GM18909 (cell line): ENCODE measurements around the gene TULP4.
"Not testable (repeated sequence)": the region's sequence is repeated elsewhere in the genome, so short reads cannot be mapped to it uniquely, and the experiment has no call there.

Source experiments
- ATAC-seq: cut with Tn5 transposase; IDR thresholded peaks from one replicate; pipeline ENCODE4 v1.9.1; 2021; ENCODE audit warnings: mild to moderate bottlenecking; ENCODE audit not compliant: unreplicated experiment, poor library complexity

TULP4 gene

DNA sequence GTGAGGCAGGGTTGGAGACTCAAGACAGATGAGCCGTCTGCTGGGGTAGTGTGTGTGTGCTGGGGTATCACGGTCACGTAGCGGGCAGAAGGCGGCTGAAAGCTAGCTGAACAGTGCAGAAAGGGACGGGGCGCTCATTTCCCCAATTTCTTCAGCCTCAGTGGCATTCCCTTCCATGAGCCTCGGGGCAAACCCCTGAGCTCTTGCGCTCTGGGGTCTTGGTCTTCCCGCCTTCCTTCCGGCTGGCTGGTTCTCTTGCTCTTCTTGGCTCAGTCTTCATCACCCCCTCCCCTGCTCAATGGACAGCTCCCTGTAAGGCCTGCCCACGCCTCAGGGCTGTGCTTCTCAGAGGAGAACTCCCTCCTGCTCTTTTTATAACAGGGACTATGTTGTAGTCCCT lies 232.2 kb downstream of the TULP4 start:
- ATAC-seq: no peak

DNA sequence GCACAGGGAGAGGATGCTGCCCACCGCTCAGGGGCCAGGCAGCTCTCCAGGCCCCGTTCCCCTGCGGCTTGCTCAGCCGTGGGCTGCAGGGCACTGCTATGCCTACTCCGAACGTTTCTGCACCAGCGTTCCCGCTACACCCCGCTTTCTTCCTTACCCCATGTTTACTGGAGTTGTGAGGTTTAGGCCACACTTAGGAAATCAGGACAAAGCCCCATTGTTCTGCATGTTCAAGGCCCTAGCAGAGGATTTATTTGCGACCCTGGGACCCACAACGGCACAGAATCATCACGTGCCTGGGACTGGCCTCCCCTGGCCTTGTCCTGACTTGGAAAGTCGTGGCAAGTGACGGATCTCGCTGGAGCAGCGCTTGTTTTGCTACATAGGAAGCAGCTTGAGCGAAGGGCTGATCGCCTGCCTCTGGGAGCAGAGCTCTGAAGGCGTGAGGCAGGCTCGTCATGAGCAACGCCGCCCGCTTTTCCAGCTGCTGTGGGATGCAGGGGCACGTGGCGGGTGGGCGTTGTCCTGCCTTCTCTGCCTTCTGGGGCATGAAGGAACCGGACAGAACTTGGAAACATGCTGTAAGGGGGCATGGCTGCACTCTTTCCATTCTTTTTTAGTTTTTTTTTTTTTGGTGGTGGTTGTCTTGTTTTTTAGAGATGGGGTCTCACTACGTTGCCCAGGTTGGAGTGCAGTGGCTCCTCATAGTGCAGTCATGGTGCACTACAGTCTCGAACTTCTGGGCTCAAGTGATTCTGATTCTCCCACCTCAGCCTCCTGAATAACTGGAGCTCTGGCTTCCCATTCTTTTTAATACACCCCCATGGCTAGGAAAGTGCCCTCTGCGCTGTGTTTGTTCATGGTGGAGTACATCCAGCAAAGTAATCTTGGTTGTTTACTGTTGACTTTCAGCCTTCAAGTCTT lies 233.0 kb downstream of the TULP4 start:
- no peak for ATAC-seq

DNA sequence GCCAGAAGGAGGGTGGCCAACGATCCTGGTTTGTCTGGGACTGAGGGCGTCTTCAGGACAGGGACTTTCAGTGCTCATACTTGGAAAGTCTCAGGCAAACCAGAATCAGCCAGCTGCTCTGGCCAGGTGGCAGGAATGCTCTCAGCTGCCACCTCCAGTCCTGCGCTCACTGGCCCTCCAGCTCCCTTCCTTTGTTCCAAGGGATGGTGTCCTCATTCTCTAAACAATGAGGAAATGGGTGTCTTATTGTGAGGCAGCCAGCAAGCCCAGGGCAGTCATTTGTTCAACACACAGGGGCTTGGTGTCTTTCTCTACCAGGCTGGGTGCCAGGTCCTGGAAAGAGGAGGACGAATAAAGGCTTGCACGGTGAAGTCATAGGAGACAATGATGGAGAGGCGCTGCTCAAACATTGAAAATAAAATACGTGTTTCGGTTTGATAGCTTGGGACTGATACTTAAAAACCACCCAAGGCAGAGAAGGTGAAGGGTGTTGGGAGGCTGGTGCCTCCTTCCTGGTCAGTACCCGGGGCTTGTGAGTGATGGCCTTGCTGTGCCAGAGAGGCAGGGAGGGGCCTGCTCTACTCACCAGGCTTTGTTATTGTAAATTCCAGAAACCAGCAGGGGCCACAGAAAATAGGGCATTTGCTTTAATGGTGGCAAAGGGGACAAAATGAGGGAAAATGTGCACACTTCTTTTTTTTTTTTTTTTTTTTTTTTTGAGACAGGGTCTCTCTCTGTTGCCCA lies 236.3 kb downstream of the TULP4 start:
- ATAC-seq: no peak

DNA sequence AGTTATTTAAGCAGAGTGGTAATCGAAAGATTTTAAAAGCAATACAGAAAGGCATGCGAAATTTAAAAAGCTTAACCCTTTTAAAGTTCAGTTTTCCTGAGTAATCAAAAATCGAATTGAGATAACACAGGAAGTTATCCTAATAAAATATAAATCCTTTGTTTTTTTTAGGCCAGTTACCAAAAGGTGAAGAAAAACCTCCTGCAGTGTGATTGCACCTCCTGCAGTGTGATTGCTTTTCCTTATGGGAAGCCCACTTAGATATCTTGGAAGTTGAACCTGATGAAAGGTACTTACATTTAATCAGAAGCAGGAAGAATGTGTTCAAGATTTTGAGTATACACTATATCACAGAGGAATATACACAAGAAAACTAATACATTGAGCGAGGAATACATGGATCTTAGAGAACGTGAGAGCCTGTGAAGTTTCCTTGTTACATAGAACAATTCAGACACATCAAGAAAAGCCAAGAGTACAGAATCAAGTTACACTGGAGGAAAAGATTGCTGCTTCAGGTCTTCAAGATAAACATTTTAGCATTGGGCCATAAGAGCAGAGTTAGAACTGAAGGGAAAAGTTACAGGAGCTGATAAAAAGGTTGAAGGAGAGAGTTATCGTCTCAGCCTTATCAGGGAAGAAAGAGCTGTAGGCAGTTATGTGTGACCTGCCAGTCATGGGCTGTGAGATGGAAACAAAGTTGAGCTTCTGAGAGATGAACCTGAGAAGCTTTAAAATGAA lies 240.0 kb downstream of the TULP4 start:
- ATAC-seq: no peak

DNA sequence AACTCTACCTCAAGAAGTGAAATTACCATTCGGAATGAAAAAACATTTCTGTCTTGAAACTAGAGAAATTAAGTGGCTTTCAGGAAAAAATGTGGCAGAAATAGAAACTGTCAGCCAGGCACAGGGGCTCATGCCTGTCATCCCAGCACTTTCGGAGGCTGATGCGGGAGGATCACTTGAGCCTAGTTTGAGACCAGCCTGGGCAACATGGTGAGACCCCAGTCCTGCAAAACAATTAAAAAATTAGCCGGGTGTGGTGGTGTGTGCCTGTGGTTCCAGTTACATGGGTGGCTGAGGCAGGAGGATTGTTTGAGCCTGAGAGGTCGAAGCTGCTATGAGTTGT lies 240.5 kb downstream of the TULP4 start:
- no peak for ATAC-seq

DNA sequence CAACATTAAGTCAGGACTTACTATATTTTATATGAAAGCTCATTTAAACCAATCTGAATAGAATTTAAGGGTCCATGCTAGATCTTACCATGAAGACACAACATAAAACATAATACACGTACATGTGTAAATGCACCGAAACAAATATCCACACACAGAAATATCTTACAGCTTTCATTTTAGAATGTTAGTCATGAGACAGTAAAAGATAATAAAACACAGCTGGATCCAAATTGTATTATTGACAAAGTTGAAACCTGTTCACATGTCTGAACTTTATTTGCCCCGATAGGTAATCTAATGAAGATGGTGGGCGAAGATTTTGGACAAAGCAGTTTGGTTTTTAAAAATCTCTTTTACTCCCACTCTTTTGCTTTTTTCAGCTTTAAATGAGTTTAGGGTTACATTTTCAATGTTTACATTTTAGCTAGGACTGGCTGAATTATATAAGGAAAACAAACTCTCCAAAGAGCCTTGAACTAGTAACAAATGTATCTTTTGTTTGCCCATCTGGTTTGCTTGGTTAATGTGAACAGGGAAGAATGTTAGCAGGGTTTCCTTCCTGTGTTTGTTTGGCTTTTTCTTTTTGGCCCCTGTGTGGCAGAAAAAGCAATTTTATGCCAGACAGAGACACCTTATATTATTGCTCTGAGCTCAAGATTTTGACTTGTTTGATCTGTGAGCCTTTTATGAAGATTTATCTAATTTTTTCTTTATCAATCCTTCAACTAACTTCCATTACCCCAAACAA lies 242.5 kb downstream of the TULP4 start:
- no peak for ATAC-seq

DNA sequence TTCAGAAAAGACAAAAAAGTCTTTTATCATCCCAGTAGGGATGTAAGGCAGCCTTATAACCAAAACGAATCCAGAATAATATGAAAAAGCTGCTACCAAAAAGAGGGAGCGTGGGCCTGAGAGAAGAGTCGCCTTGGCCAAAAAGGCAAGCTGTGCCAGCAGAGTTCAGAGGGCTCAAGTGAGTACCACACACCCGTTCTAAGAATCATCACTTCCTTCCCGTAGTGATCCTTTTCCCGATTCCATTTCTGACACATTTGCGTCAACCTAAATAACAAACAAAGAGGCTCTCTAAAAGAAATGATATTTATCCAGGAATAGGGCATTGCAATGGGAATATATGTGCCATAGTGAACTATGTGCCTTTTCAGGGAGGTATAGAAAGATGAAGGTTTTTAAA lies 243.8 kb downstream of the TULP4 start:
- no peak for ATAC-seq

DNA sequence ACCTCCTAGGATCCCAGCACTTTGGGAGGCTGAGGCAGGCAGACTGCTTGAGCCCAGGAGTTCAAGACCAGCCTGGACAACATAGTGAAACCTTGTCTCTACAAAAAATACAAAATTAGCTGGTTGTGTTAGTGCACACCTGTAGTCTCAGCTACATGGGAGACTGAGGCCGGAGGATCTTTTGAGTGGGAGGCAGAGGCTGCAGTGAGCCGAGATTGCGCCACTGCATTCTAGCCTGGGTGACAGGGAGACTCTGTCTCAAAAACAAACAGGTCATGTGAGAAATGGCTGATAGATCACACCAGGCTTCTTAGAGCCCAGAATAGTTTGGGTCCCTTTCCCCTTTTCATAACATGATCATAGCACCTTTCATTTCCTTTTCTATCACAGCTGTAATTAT lies 244.8 kb downstream of the TULP4 start:
- not testable (repeated sequence) for ATAC-seq

DNA sequence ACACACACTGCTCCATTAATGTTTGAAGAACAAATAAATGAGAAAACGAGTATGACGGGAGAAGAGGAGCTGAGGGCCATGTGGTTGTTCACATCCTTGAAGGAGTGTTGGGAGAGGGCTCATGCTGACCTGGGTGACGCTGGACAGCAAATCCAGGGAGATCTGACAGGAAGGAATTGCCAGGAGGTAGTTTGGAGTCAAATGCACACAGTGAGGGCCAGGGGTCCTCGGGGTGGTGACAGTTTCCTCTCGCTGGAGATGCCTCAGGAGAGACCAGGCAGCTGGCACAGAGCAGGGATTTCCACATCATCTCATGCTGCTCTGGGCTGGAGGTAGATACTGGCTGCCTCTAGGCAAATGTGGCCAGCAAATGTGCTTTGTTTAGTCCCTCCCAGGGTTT lies 245.7 kb downstream of the TULP4 start:
- no peak for ATAC-seq

DNA sequence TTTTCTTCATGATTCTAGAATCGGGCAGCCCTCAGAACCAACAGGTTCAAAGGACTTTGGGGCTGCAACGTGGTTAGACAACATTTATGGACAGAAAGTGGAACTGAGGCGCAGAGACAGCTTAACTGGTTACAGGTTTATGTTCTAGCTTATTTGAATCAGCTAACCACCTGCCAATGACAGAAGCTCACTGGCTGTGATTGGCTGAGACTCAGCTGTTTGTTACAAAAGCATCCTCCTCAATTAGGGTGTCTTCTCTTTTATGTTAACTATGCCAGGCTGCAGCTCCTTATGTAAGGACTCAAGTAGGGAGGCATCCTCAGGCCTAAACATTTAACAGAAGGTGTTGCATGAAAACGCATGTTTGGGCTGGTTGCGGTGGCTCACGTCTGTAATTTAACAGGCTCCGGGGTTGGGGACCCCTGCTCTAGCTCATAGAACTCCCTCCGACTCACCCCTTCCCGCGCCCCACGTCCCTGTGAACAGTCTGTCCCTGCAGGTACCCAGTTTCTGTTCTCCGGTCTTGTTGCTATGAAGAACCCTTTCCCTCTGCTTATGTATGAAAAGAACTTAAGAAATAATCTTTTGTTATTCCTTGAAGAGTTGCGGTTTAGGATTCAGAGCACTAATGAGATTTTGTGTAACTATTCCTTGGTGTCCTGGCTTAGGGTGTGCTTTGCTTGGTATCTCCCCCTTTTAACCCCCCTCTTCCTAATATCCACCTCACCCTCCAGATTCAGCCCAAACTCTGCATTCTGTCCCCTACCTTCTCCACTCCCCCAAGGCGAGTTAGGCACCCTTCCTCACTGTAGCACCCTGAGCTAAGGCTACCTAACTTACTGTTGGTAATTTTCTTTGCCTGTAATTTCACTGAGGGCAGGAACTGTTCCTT lies 246.4 kb downstream of the TULP4 start:
- ATAC-seq: no peak

DNA sequence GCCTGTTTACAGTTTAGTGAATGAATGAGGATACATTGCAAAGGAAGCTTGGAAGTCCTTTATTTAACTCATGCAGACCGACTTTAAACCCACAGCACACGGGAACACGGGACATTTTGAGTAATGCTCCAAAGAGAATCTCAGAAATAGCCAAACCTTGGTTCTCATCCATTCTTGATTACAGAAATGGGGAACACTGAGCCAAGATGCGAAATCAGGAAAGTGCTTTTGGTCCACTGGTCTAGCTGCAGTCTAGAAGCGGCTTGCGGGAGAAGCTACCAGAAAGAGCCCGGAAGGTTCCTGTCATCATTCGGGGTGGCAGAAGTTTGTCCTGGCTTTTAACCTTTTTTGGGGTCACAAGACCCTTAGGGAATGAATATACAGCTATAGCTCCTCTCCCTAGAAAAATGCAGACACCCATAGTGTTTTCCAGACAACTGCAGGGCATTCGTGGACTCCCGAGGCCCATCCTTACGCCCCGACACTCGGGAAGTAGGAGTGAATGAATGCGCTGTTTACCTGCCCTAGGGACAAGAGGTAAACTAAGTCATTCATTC lies 247.2 kb downstream of the TULP4 start:
- ATAC-seq: no peak

DNA sequence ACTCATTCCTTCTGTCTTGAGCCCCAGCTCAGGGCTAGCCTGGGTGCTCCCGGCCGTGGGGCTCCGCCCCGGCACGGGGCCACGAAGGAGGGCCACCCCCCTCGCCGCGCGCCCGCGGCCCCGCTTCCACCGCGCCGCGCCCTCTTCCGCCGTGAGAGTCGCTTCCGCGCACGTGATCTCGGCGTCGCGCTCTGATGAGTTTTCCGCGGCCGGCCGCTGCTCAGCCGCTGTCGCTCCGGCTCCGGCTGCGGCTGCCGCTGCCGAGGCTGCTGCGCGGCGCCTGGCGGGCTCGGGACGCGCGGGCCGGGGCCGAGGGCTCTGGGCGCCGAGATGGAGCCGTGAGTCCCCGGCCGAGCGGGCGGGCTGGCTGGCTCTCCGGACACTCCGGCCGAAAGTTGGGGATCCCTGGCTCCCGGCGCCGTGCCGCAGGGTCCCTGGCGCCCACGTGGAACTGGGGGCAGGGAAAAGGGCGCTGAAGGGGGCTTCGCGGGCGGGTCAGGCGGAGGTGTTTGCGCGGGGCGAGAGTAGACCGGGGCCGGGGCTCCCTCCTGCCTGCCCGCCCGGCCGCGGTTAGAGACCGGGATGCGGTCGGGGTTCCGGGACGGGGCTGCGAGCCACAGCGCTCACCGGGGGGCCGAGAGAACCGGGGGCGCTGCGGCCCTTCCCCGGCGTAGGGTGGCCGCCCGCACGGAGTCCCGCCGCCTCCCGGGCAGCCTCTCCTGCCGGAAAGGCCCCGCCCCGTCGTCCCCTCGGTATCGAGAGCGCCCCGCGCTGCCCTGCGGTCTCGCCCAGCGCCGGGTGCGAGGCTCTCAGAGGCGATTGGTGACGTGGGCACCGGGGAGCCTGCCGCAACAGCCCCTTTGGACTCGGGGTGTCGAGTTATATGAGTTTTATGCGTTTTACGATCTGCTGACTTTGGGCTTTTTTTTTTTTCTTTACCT lies 247.9 kb downstream of the TULP4 start, which contains the start of gene TMEM181:
Gene TMEM181, plus strand, starts transcription at position 197 of the 941 bp plus-strand sequence. Its CDS starts 134 bp downstream, at position 331.
- ATAC-seq: peak; percentile 88

DNA sequence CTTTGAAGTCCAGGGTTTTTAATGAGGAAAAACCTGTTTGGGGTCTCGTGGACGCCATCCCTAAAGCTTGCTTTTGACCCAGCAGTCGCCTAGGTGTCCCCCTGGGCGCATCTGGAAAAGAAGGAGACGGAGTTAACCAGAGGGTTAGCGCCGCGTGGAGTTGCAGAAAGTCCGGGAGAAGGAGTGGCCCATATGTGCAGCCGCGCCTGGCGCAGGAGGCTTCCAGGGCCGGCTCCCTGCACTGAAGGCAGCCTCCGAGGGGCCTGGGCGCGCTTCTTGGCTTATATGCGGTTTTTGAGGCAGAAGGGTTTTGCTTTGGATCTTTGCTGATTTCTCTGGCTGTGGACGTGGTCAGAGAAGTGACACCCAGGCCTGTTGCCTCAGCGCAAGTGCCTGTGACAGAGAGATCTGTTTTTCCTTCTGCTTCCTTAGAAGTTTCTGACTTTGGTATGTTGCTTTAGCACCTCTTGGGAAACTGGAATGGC lies 248.6 kb downstream of the TULP4 start:
- no peak for ATAC-seq
